NCI-H226 (cell line): ENCODE data around the gene RCOR2.
A peak's percentile ranks its signal among the peaks of the same experiment; 100 is the strongest.
"Not testable (repeated sequence)": the region's sequence is repeated elsewhere in the genome, so short reads cannot be mapped to it uniquely, and the experiment has no call there.

Experiments used
- DNase-seq: peaks from one replicate; pipeline ENCODE4 v3.0.0-alpha.2; 2015

Gene RCOR2

DNA sequence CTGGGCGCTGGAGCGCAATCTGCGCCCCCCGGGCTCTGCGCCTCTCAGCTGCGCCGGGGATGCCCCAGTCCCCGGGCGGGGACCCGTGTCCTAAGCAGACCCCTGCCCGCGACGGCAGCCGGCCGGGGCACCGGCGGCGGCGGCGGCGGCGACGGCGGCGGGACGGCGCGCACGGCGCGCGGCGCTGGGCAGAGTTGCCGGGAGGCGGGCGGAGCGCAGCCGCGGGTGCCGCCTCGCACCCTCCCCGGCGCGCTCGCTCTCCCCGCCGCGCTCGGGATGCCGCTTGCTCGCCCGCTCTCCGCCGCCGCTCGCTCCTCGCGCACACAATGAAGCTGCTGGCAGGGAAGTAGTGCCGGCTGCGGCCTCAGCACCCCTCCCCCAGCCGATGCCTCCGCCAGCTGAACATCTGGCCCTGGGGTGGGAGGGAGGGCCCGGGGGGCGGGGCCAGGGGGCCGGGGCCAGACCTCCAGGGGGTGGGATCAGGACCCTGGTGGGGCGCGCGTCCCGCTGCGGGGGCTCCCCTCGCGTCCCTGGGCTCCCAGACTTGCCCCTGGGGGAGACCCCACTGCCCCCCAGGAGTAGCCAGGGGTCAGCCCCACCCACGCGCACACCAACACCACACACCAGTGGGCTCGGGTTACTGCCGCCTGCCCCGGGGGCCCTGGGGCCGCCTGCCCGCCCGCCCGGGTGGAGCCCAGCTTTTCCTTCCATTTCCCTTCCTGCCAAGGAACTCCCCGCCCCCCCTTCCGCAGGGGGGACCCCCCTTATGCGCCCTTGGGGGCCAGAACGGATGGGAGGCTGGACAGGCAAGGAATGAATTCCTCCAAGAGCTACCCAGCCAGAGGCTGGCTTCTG is at the start of gene RCOR2:
TSS of gene RCOR2 (minus strand) at position 328 of the 855 bp plus-strand sequence. CDS start 708 bp downstream, outside the sequence.
- DNase-seq, result peak; percentile 57

DNA sequence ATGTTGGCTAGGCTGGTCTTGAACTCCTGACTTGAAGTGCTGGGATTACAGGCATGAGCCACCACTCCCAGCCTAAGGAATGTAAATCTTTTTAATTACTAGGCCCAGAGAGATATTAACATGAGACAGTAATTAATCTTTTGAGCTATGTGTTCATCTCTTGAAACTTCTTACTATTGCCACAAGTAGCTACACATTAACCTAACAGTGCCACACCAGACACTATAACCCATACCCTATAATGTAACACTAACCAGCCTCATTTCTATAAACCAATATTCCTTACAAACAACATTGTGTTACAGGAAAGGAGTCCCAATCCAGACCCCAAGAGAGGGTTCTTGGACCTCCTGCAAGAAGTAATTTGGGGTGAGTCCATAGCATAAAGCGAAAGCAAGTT is 49.5 kb upstream of the RCOR2 start:
- DNase-seq, result no peak

DNA sequence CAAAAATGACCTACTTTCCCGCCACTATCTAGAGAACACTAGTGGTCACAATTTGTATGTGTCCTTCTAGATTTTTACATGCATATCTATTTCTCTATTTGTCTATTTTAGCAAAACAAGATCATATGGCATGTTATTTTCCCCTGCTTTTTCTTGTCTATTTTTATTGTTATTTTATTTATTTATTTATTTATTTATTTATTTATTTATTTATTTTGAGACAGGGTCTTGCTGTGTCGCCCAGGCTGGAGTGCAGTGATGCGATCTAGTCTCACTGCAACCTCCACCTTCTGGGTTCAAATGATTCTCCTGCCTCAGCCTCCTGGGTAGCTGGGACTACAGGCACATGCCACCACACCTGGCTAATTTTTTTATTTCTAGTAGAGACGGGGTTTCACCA is 46.9 kb upstream of the RCOR2 start:
- DNase-seq, result not testable (repeated sequence)

GRCh38 chr11:63961608-63962412 is 44.8 kb upstream of the RCOR2 start:
- no peak for DNase-seq

- no peak for DNase-seq
These were observed 41.0 kb upstream of the RCOR2 start for GRCh38 chr11:63958008-63958407.

GRCh38 chr11:63952570-63952969 is 35.6 kb upstream of the RCOR2 start:
- no peak for DNase-seq

- DNase-seq, result no peak
These were observed 35.0 kb upstream of the RCOR2 start for GRCh38 chr11:63951779-63952536.

- DNase-seq, result peak; percentile 43
These were observed 28.7 kb upstream of the RCOR2 start for GRCh38 chr11:63945477-63946163.

- DNase-seq, result no peak
These were observed 28.0 kb upstream of the RCOR2 start for GRCh38 chr11:63944987-63945386.

GRCh38 chr11:63942803-63943202 is 25.8 kb upstream of the RCOR2 start:
- DNase-seq, result no peak

DNA sequence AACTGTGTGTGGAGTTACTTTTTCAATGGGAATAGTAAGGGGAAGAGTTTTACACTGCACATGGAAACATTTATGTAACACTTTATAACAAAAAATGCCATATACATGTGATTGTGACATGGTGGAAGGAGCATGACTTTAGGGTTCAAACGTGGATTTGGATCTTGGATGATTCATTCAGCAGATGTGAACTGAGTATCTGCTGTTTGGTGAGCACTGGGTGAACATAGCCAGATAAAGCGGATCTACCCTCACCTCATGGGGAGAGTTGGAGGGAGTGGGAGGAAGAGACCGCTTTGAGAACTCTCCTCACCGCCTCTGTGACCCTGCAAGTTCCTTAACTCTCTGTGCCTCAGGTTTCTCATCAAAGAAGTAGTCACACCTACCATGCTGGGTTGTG is 24.9 kb upstream of the RCOR2 start:
- no peak for DNase-seq

- no peak for DNase-seq
These were observed 23.8 kb upstream of the RCOR2 start for GRCh38 chr11:63940786-63941185.

- no peak for DNase-seq
These were observed 22.5 kb upstream of the RCOR2 start for GRCh38 chr11:63939397-63939891.

- peak; percentile 98 for DNase-seq
These were observed 21.8 kb upstream of the RCOR2 start, which contains the start of gene NAA40 for GRCh38 chr11:63938479-63939396. TSS of gene NAA40 (plus strand) at chr11:63939002. CDS start at chr11:63939097, 95 bp downstream.

- peak; percentile 38 for DNase-seq
These were observed 20.9 kb upstream of the RCOR2 start for GRCh38 chr11:63937713-63938478.

DNA sequence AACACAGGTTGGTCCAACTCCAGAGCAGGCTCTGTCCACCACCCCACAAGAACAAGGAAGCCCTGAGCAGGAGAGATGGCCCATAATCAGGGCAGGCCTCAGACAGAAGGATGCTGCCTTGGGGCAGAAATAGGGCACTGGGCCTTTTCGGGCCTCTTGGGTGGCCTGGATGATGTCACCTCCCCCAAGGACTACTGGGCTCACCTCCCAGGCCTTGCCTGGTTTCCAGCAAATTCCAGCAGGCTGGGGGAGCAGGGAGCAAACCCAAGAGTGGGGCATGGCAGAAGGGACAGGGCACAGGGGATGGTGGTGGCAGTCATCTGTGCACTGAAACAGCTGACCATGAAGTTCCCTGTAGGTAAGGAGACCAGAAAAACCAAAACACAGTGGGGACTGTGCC is 16.5 kb upstream of the RCOR2 start:
- DNase-seq, result no peak

DNA sequence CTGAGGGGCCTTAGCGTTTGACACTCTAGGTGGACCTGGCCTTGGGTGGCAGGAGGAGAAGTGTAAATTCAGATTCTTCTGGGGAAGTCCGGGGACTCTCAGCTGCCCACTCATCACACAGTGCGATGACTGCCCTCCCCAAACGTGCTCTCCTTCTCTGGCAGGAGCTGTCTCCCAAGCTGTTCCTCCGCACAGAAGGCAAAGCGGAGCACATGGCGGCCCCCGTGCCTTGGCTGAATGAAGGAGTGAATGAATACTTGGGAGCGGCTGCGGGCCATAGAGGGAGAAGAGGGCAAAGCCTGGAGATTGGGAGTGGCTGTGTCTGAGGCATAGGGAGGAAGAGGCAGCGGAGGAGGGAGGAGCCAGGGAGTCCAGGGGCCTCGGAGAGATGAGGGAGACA is 14.9 kb upstream of the RCOR2 start:
- DNase-seq, result no peak

DNA sequence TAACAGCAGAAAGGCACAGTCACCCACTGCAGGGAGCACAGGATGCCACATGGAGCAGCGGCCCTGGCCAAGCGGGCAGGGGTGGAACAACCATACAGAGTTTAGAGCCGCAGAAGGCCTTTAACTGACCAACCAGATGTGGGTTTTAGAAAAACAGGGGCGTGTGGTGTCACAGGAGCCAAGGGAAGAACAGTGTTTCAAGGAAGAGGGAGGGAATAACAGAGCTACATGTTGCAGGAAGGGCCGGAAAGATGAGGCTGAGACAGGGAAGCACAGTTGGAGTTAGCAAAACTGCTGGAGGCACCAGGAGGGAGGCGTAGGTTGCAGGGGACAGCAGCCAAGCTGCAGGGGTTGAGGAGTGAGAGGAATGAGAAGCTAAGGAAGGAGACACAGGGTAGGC is 14.1 kb upstream of the RCOR2 start:
- no peak for DNase-seq

DNA sequence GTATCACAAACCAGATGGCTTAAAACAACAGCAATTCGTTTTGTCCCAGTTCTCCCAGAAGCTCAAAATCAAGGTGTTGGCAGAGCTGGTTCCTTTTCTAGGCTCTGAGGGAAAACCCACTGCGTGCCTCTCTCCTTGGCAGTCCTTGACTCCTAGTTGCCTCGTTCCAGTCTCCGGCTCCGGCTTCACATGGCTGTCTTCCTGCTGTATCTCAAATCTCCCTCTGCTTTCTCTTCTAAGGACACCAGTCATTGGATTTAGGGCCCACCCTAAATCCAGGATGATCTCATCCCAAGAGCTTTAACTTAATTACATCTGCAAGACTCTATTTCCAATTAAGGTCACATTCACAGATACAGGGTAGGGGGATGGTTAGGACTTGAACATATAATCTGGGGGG is 12.7 kb upstream of the RCOR2 start:
- DNase-seq, result no peak

- no peak for DNase-seq
These were observed 6.4 kb upstream of the RCOR2 start for GRCh38 chr11:63923319-63923718.
